Coronary artery (tissue), 2 donors: Measurements from ENCODE around the gene DNAH5.

Experiments used
- DNase-seq: peaks from one replicate; pipeline ENCODE4 v3.0.0-alpha.2; 2017; ENCODE audit warnings: low spot score
- H3K27ac ChIP-seq, 2 donors: fragments of 200-600 bp; sonication (generic); one replicate each; pipeline ENCODE4 v1.5.1; 2016 to 2019
- H3K4me3 ChIP-seq: fragments of 200-600 bp; sonication (generic); 2 replicates; pipeline ENCODE4 v1.5.1; 2016; ENCODE audit warnings: mild to moderate bottlenecking, moderate library complexity
- TF ChIP-seq, protein P1 (sequence below): fragments of 200-600 bp; sonication (generic); IDR thresholded peaks from one replicate; pipeline ENCODE4 v1.5.1; 2019; ENCODE audit warnings: antibody characterized with exemption

The DNAH5 gene

GRCh38 chr5:13926731-13927130 is 17.8 kb downstream of the DNAH5 start:
- no peak for DNase-seq
- no peak overlapping the region for H3K27ac ChIP-seq
- TF ChIP-seq, protein P1, sequence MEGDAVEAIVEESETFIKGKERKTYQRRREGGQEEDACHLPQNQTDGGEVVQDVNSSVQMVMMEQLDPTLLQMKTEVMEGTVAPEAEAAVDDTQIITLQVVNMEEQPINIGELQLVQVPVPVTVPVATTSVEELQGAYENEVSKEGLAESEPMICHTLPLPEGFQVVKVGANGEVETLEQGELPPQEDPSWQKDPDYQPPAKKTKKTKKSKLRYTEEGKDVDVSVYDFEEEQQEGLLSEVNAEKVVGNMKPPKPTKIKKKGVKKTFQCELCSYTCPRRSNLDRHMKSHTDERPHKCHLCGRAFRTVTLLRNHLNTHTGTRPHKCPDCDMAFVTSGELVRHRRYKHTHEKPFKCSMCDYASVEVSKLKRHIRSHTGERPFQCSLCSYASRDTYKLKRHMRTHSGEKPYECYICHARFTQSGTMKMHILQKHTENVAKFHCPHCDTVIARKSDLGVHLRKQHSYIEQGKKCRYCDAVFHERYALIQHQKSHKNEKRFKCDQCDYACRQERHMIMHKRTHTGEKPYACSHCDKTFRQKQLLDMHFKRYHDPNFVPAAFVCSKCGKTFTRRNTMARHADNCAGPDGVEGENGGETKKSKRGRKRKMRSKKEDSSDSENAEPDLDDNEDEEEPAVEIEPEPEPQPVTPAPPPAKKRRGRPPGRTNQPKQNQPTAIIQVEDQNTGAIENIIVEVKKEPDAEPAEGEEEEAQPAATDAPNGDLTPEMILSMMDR, result no peak
- H3K4me3 ChIP-seq, result no peak overlapping the region

GRCh38 chr5:13921578-13921977 is 22.9 kb downstream of the DNAH5 start:
- TF ChIP-seq, protein P1, result no peak
- Histone ChIP-seq H3K27ac (no peak overlapping the region), H3K4me3 (no peak overlapping the region)
- DNase-seq, result no peak

DNA sequence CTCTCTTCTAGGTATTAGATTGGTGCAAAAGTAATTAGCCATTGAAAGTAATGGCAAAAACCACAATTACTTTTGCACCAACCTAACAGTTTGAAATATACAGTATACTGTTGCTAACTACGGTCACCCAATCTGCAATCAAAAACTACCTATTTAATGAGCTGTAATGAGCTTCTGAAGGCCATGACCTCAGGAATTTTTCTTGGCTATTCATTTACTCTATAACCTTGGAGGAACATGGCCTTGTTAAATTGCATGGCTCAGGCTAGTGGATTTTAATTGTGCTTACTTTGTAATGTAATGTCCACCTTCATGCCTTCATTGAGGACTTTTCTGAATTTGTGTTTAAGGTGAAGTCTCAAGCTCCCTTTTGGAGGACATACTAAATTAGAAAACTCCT is 24.7 kb downstream of the DNAH5 start:
- no peak overlapping the region for H3K4me3 ChIP-seq
- DNase-seq, result no peak
- TF ChIP-seq, protein P1, result no peak
- H3K27ac ChIP-seq, result no peak overlapping the region

DNA sequence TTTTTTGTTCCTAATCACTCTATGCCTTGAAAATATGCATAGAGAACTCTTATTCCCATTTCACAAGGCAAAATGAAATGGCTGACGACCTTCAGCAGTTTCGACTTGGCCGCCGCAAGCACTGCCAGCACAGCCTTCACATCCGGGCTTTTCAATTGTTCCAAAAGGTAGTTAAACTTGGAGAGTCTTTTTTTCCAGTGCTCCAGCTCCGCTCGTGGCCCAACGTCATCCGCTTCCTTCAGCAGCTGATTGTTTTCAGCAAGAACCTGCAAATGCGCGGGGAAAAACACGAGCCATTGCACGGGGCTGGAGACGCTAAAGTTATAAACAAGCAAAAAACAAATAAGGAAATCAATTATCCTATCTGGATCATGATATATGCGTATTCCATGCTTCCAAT is 25.4 kb downstream of the DNAH5 start:
- Histone ChIP-seq H3K4me3 (no peak overlapping the region), H3K27ac (no peak overlapping the region)
- no peak for DNase-seq
- TF ChIP-seq, protein P1, result no peak

DNA sequence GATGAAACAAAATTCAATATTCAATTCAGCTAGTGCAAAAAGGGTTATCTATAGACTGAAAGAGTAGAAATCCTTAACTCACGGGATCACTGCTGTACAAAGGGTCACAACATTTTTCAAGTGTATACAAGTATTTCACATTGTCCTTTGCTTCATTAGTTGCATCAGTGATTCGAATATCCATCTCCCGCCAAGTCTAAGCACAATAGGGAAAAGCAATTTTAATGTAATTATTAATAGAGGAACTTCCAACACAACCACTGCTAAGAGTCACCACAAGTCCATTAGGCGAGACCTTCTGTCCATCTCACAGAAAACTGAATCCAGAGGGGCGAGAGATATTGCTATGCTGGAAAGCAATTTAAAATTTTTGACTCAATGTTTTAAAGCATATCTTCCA is 27.4 kb downstream of the DNAH5 start:
- H3K4me3 ChIP-seq, result no peak overlapping the region
- no peak for DNase-seq
- TF ChIP-seq, protein P1, result no peak
- H3K27ac ChIP-seq, result no peak overlapping the region

- Histone ChIP-seq H3K27ac (no peak overlapping the region), H3K4me3 (no peak overlapping the region)
- no peak for DNase-seq
- TF ChIP-seq, protein P1, result no peak
Measured at GRCh38 chr5:13913962-13914361, 30.5 kb downstream of the DNAH5 start.

GRCh38 chr5:13910637-13911288 is 33.7 kb downstream of the DNAH5 start:
- no peak for DNase-seq
- TF ChIP-seq, protein P1, result no peak
- no peak overlapping the region for H3K27ac ChIP-seq
- H3K4me3 ChIP-seq, result no peak overlapping the region
